ENCODE data around the gene FAM204A.

Gene FAM204A

DNA sequence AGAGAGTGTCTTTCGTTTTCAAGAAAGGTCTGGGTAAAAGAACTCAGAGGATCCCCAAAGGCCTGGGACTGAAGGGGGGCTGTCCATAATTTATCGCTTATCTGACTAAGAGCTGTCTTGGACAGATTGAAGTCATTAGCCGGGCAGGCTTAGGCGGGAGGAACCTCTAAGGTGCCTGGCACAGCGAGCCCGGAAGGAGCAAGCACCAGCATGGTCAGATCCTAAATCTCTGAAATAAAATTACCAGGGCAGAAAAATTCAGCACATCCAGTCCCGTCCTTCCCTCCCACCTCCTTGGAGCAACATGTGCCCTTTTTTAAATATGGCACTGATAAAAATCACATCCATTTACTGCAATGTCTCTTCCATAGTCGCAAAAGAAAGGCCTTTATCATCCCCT, 86.8 kb downstream of the FAM204A start:
- in situ Hi-C loops (cut with HindIII; ENCODE audit: low sequenced_read_pairs) = loop anchor here (25.0 kb wide), 1 partner anchor 768 kb away; no protein-coding TSS in a partner anchor

DNA sequence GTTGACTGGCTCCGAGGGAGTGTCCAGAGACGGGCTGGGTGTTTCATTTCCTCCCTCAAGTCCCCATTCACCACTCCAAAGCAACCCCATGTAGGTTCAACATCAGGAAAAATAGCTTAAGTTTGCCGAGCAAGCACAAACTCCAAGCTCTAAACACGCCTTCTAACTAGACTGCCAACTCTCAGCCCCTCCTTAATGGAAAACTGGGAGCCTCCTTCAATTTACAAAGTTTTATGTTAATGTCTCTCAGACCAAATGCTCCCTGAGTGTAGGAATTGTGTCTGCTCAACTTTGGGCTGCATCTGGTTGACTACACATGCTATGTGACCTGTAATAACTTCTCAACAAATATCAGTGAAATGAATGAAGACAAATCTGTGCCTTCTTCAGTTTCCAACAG, 87.5 kb downstream of the FAM204A start:
- in situ Hi-C loops (cut with HindIII; ENCODE audit: low sequenced_read_pairs) = loop anchor here (25.0 kb wide), 1 partner anchor 767 kb away; no protein-coding TSS in a partner anchor

DNA sequence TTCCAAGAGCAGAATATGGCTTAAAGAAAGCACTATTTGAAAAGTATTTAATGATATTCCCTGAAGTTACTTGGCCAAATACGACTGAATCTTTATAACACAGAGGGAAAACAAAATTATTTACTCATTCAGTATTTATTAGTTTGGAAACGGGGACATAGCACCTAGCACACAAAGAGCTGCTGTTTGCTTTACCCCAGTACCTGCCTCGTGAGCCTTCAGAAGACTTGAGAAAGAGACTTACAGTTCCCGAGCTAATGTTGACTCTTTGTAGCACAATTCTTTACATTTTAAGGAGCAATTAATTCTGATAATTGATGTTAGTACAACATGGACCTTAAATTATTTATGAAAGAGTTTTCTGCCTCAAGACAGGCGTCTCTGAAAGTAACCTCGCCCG, 88.7 kb downstream of the FAM204A start:
- in situ Hi-C loops (cut with HindIII; ENCODE audit: low sequenced_read_pairs) = loop anchor here (25.0 kb wide), 1 partner anchor 766 kb away; no protein-coding TSS in a partner anchor

DNA sequence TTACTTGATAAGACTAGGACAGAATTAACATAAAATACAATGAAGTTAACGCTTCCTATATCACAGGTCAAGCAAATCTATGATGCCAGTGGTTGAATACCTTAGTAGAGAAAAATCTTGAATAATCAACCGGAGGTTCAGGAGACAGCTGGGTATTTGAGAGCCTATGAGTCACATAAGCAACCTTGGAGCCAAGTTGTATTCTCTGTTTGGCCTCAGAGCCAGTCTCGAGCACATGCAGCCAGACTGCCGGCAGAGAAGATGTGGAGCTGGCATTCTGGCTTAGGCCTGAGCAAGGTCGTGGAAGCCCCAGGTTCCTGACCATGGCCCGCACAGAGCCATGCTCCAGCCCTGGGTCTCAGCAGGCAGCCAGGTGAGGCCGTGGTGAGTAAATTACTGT, 90.3 kb downstream of the FAM204A start:
- in situ Hi-C loops (cut with HindIII; ENCODE audit: low sequenced_read_pairs) = loop anchor here (25.0 kb wide), 1 partner anchor 764 kb away; no protein-coding TSS in a partner anchor

DNA sequence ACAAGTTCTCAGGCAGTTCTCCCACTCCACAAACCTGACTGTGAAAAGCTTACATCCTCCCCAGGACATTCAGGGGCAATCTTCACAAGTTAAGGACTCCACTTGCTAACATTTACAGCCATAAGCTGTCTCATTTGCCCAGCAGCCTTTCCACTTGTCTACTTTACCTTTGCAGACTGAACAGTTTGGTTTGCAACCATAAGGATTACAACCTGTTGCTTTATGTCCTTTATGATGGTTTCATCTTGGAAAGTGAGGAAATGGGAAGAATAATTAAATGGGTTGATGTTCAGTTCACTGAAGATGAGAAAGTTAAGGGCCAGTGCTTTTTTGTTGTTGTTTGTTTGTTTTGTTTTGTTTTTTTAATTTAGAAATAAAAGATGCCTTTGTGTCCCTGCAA, 92.4 kb downstream of the FAM204A start:
- in situ Hi-C loops (cut with HindIII; ENCODE audit: low sequenced_read_pairs) = loop anchor here (25.0 kb wide), 1 partner anchor 762 kb away; no protein-coding TSS in a partner anchor
